ENCODE measurements around the gene RNF150.

The RNF150 gene

GRCh38 chr4:140903522-140904475 lies 229.5 kb downstream of the RNF150 start:
- no peak for DNase-seq

DNA sequence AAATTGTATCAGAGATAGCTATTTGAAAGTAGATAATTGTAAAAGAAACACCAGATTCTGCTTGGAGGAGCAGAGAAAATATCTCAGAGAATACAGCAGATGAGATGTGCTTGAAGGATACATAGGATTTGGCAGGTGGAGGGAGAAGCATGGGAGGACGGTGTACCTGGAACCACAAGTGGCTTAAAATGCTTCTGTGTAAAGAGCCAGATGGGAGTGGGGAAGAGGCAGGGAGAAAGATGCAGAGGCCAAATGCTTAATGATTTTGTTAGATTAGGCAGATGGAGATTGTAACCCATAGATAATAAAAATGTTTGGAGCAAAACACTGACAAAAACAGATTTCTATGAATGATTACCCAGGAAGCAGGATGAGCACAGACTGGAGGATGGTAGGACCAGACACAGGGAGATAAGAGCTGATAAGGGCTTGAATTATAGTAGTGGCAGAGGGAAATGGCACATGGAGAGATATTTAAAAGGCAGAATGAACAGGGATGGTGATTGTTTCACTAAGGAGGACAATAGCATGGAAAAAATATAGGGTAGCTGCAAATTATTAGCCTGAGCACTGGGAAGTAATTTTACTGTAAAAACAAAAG lies 231.4 kb downstream of the RNF150 start:
- DNase-seq, result no peak

DNA sequence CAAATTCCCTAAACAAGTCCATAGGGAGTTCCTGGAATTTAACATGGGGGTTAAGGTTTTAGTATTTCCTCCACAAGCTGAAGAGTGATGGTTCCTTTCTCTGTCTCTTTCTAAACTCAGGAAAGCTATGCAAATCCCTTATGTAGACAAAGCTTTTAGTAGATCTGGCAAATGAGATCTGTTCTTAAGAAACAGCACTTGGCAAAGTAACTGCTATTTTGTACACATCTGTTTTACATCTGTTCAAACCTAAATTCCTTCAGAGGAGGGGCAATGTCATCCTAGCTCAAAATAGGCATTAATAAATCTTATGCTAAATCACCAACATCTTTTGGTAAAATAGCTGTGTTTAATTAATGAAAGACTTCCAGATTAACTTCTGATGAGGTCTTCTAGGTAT lies 239.3 kb downstream of the RNF150 start:
- DNase-seq, result no peak

GRCh38 chr4:140888054-140888453 lies 245.2 kb downstream of the RNF150 start:
- DNase-seq, result no peak

DNA sequence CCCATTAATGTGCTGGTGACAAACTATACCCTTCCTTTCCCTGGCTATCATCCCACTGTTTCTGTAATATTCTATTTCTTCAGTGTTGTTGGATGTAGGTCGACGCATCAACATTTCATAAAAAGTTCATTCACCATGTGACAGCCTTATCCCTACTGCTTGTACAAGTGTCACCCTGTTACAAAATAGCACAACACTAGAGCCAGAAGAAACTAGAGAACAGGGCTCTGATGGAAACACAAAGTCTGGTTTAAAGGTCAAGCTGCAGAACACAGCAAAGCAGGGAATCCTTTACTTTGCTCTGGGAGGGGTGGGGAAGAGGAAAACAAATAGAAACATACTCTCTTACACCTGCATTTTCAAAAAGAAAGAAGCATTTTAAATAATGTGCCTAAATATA lies 245.8 kb downstream of the RNF150 start:
- DNase-seq, result no peak

DNA sequence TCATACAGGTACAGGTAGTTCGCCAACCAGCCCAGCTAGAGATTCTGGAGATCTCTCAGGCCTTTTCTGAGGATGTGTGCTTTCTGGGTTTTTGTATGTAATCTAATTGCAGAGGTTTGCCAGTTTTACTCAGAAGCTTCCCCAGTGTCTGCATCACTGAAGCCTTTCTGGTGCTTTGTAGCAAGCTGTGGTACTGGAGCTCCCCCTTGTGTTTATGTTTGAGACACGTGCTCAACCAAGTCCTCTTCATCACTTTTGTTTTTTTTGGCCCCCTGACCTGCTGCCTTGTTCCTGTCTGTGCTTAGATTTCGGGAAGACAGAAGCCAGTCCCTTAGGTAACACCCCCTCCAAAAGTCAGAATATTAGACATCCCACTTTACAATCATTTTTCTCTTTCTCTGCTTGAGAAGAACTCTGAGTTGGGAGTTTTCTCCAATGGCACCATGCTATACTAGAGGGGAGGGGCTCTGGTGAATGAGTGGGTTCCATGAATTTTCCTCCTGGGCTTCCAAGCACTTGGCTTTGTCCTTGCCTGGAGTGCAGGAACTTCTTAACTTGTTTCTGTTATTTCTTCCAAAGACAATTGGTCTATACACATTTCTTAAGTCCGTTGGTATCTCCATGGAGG lies 248.7 kb downstream of the RNF150 start:
- peak; percentile 41 for DNase-seq

DNA sequence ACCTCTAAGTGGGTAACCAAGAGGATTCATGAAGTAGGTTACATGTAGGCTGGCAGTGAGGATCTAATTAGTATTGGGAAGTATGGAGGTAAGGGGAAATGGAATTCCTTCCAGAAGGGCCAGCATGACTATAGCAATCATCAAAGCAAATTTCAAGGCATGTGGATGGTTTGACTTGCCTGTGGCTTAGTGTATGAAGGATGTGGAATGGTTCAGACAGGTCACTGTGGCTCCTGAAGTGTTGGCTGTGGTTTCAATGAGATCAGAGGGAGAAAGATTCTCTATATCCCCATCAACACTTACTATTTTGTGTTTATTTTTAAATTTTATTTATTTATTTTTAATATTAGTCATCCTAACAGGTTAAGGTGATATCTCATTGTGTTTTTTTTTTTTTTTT lies 255.5 kb downstream of the RNF150 start:
- no peak for DNase-seq

- no peak for DNase-seq
Measured at GRCh38 chr4:140876615-140877364, 256.5 kb downstream of the RNF150 start.

DNA sequence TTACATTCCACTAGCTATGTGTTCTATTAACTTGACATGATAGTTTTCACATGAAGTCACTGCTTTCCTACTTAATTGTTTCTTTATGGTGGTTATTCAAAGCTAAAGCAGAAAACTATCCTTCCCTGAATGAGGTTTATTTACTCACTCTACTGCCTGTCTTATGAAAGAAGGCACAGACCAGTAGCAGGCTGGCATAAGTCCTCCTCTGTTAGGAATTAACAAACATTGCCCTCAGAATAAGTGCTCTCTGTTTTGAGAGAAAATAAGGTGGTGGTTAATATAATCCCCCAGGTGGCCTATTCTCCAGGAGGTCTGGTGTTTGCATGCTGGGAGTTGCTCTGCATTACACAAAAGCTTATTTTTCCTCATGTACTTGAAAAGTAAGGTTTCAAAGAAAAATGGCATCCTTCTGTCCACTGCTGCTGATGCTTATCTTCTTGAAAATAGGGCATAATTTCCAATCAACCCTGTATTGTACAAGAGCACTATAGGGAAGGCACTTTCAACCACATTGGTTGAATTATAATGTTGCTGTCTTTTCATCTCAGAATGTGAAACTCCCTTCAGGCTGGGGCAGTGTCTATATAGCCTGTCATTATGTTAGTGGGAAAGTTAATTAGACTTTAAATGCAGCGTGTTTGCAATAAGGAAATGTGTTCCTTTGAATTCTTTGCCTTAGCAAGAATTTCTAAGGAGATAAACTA lies 257.4 kb downstream of the RNF150 start:
- no peak for DNase-seq

GRCh38 chr4:140874056-140874455 lies 259.2 kb downstream of the RNF150 start:
- no peak for DNase-seq

DNA sequence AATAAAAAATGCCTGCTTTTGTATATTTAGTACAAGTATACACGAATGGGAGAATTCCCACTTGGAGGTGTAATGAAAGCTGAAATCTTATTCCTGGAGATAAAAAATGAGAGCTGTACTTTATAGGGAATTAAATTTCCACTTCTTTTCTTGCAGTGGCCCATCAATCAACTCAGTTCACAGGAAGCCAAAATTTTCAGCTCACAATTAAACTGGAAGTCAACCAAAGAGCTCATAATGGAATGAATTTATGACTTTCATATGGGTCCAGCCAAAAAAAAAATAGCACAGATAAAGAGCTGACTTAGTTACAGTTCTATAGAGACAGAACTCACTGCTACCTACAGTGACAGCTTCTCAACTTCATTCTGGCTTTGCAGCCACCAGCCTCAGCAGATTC lies 261.9 kb downstream of the RNF150 start:
- no peak for DNase-seq

GRCh38 chr4:140870427-140870826 lies 262.8 kb downstream of the RNF150 start:
- DNase-seq, result no peak

DNA sequence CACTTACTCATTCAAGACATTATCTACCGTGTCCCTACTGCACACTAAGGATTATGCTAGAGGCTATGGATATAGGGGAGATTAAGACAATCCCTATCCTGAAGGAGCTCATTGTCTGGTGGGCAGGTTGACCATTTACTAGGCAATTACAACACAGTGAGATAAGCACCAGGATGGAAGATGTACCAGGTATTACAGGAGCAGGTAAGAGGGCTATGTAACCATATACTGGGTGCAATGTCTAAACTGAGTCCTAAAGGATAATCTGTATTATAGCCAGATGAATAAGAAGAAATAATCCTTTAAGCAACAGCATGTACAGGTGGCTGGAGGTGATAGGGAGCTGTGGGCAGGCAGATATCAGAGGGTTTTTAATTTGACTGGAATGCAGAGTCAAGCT lies 263.8 kb downstream of the RNF150 start:
- DNase-seq, result no peak

- DNase-seq, result no peak
Measured at GRCh38 chr4:140867356-140867755, 265.9 kb downstream of the RNF150 start.

DNA sequence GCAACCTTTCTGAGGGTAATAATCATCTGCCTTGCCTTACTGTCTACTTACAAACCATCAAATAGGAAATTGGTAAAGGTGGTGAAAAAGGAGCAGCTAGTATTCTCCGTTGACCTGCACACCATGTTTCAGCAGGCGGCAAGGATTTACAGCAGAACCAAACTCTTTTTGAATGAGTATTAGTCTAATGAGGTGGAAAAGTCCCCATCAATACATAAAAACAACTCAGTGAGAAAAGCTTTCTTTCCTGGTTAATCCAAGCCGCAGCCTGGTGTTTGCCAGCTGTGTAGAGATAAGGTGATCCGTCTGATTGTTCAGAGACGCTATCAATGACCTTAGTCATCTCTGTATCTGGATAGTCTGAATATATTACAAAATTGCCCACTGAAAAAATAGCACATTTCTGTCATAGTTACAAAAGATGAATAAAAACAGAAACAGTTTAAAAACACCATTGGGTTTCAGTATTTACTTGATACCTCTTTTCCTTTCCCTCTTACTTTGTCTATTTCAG lies 266.7 kb downstream of the RNF150 start:
- DNase-seq, result no peak

- no peak for DNase-seq
Measured at GRCh38 chr4:140865253-140866217, 267.7 kb downstream of the RNF150 start.

- DNase-seq, result no peak
Measured at GRCh38 chr4:140863197-140863596, 270.1 kb downstream of the RNF150 start.

- DNase-seq, result no peak
Measured at GRCh38 chr4:140862177-140862442, 271.2 kb downstream of the RNF150 start.

GRCh38 chr4:140861359-140862176 lies 271.7 kb downstream of the RNF150 start:
- DNase-seq, result peak; percentile 59

DNA sequence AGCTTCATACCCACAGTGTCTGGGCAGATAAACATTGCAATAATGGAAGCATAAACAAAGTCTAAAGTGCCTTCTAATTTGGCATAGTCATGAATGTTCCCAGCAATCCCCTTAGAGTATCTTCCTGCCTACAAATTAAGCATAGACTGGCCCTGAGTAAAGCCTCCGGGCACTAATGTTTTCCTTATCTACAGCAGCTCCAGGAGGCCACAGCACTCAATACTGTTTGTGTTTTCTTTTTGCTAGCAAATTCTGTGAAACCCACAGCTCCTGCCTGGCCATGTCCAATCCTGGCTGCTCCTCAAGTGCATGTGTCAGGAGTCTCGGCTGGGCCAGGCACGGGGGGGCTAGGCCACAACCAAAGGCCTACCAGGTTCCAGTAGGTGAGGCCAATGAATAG lies 274.4 kb downstream of the RNF150 start:
- DNase-seq, result no peak

Data from activated CD4-positive, alpha-beta T cell treated with anti-CD3 and anti-CD28 coated beads for 48 hours (primary cell).